AG04450 (cell line): Measurements from ENCODE around the gene ANO10. TPM values are rescaled to one million over a fixed set of nuclear protein-coding genes. Genes with fewer than 3 reads are reported as not detected.
A peak's percentile ranks its signal among the peaks of the same experiment; 100 is the strongest.

ENCODE experiments used
- CTCF ChIA-PET: fragments of 300-600, 350-600 bp; formaldehyde crosslinking; extraction: SDS; loops from one replicate; lab custom pipeline; 2022; ENCODE audit warnings: antibody characterized with exemption, inconsistent platforms; lab: Charles Lee
- POLR2A ChIA-PET: fragments of 350-600 bp; formaldehyde crosslinking; extraction: SDS; loops from one replicate; lab custom pipeline; 2021; ENCODE audit warnings: antibody characterized with exemption, inconsistent platforms; lab: Yijun Ruan, JAX
- DNase-seq: peaks from one replicate; pipeline ENCODE4 v3.0.0-alpha.2; 2011; ENCODE audit warnings: low read depth, low spot score
- H3K27ac ChIP-seq: one replicate; pipeline ENCODE4 v1.5.1; 2012; ENCODE audit warnings: low read depth, low read length, control low read depth
- H3K27me3 ChIP-seq: one replicate; pipeline ENCODE4 v1.6.0; 2012; ENCODE audit warnings: low read length; ENCODE audit not compliant: control insufficient read depth, insufficient read depth
- H3K4me3 ChIP-seq: 2 replicates; pipeline ENCODE4 v1.5.1; 2011; ENCODE audit warnings: mild to moderate bottlenecking, low read depth, low read length, control low read depth
- H3K9me3 ChIP-seq: 2 replicates; pipeline ENCODE4 v1.5.1; 2012; ENCODE audit warnings: low read length; ENCODE audit not compliant: control insufficient read depth, insufficient read depth
- CTCF ChIP-seq: IDR thresholded peaks from 2 replicates; pipeline ENCODE4 v1.5.1; 2011; ENCODE audit warnings: low read depth, low read length, control low read depth, inconsistent platforms
- polyA plus RNA-seq: library from polyadenylated mRNA; depleted of rRNA; stranded (reverse); fragments of >200 nt; gene quantifications from 2 replicates; pipeline ENCODE4 v1.2.3, GENCODE V29; 2011; rRNA removed
- small RNA-seq: library from RNA; depleted of rRNA; stranded (forward); fragments of <200 nt; gene quantifications from one replicate; pipeline ENCODE3, GENCODE V24; 2012; ENCODE audit warnings: low read depth; ENCODE audit not compliant: insufficient read length

ANO10 gene
- polyA plus RNA-seq, 1 experiment, result 87.1 TPM

GRCh38 chr3:43317461-43318316 lies 304.1 kb downstream of the ANO10 start:
- H3K27me3 ChIP-seq, result no peaks in the 10 kb centered on the region
- peak overlapping the region; percentile 80 for H3K27ac ChIP-seq
- no peak for TF ChIP-seq CTCF
- H3K4me3 ChIP-seq, result no peak overlapping the region
- no peaks in the 10 kb centered on the region for H3K9me3 ChIP-seq
- POLR2A ChIA-PET, result no interaction called here
- CTCF ChIA-PET, result no interaction called here
- DNase-seq, result no peak

GRCh38 chr3:43316783-43317460 lies 304.9 kb downstream of the ANO10 start:
- CTCF ChIA-PET, result interaction anchor here (0.9 kb wide), 1 partner anchor 94 kb away, joined by 4 read pairs; no protein-coding TSS in a partner anchor

More at GRCh38 chr3:43316783-43317460, 304.9 kb downstream of the ANO10 start:
- Histone ChIP-seq H3K9me3 (no peaks in the 10 kb centered on the region), H3K27me3 (no peaks in the 10 kb centered on the region), H3K4me3 (no peak overlapping the region), H3K27ac (peak overlapping the region; percentile 68)
- TF ChIP-seq CTCF, result no peak
- POLR2A ChIA-PET, result no interaction called here
- peak; percentile 42 for DNase-seq

Small RNA genes lying within 50 kb of the gene (small RNA-seq; reads per million reads assigned to genes)
- gene RF00019, result not detected

Other genes with a start within 250 kb of the ANO10 start
- 63.5 and 88.7 TPM in 2 replicates for gene ABHD5, start 68.9 kb upstream of the ANO10 start, polyA plus RNA-seq